Testis (tissue), 3 donors: Measurements from ENCODE around the gene SYTL2. TPM values are rescaled to one million over a fixed set of nuclear protein-coding genes. Genes with fewer than 3 reads are reported as not detected.
A peak's percentile ranks its signal among the peaks of the same experiment; 100 is the strongest.

Experiments used
- DNase-seq: peaks from one replicate; pipeline ENCODE4 v3.0.0-alpha.2; 2019
- H3K27ac ChIP-seq, 2 donors: fragments of 200-600 bp; sonication (generic); one replicate each; pipeline ENCODE4 v1.5.1; 2019
- H3K27me3 ChIP-seq: fragments of 200-600 bp; sonication (generic); one replicate; pipeline ENCODE4 v1.5.1; 2019
- H3K36me3 ChIP-seq: fragments of 200-600 bp; sonication (generic); one replicate; pipeline ENCODE4 v1.5.1; 2017; ENCODE audit warnings: low read depth; ENCODE audit errors: missing control alignments
- H3K4me1 ChIP-seq: fragments of 200-600 bp; sonication (generic); one replicate; pipeline ENCODE4 v1.5.1; 2019
- H3K4me3 ChIP-seq, 2 donors: fragments of 200-600 bp; sonication (generic); one replicate each; pipeline ENCODE4 v1.5.1; 2017 to 2019
- H3K9me3 ChIP-seq: fragments of 200-600 bp; sonication (generic); one replicate; pipeline ENCODE4 v1.5.1; 2017
- POLR2A ChIP-seq: fragments of 450-650 bp; IDR thresholded peaks from one replicate; pipeline ENCODE4 v1.6.1; 2017; ENCODE audit warnings: antibody characterized with exemption, mild to moderate bottlenecking, moderate library complexity
- WGBS, 2 donors: methylation state at CpG; one replicate each; pipeline ENCODE4 v1.1.5; 2018; 5-methylcytosine and 5-hydroxymethylcytosine counted together
- intact Hi-C: fragments of 100-400 bp; cut with DNase I; formaldehyde crosslinking; loops from one replicate; pipeline ENCODE4 v1.15.1; 2023; ENCODE audit warnings: low total_unique reads
- polyA plus RNA-seq: library from polyadenylated mRNA; stranded (reverse); fragments of 350-450 nt; fragmentation: Illumina TruSeq; extraction: RNeasy Lipid Tissue Mini Kit (QIAGEN cat#74804); gene quantifications from one replicate; pipeline ENCODE4 v1.2.3, GENCODE V29; 2014; ENCODE audit warnings: low read depth, low replicate concordance; ENCODE audit not compliant: insufficient read depth
- total RNA-seq, 2 donors: library from RNA; depleted of rRNA; stranded (reverse); fragments of >200 nt; gene quantifications; one replicate each; pipeline ENCODE4 v1.2.3, GENCODE V29; 2016
- TF ChIP-seq, protein P1 (sequence below), 3 experiments: fragments of 450-650 bp in 2 of 3; fragments of 200-600 bp in 1 of 3; sonication (generic) in 1 of 3; IDR thresholded peaks; one replicate each; pipeline ENCODE4 v1.5.1; 2016 to 2019; ENCODE audit warnings: antibody characterized with exemption in 3 of 3, mild to moderate bottlenecking in 2 of 3, moderate library complexity in 1 of 3

SYTL2 gene
- total and polyA plus RNA-seq, 3 donors from 2014 or later: 12.3 to 16.9 (median 14.4) TPM

DNA sequence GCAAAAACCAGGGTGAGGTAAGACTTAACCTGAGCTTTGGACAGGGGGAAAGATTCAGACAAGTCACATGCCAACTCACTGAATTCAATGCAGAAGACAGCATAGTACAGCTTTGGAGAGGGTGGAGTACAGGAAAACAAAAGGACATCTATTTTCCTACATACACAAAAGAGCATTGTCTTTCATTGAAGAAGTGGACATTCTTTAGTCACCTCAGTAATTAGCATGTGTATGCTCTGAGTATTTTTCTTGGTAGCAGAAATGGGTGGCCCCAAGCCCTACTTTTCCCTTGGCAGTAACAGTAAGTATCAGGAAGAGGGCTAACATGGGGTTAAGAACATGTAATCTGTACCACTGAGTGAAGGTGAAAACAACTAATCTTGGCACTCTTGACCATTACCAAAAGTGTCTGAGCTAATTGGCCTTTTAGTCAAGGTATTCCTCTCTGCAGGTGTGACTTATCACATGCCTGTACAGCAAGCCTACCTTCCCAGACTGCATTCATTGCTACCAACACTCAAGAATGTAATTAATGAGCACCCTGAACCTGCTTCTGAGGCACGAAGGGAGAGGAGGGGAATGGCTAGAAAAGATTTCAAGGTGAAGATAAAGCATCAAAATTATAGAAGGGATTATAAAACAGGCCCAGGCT, 33.9 kb downstream of the SYTL2 start:
- Histone ChIP-seq H3K4me3 (no peak overlapping the region), H3K36me3 (no peaks in the 10 kb centered on the region), H3K4me1 (peaks cover 9% of the 10 kb centered on the region), H3K27ac (no peak overlapping the region), H3K27me3 (no peaks in the 10 kb centered on the region), H3K9me3 (no peaks in the 10 kb centered on the region)
- TF ChIP-seq, protein P1, sequence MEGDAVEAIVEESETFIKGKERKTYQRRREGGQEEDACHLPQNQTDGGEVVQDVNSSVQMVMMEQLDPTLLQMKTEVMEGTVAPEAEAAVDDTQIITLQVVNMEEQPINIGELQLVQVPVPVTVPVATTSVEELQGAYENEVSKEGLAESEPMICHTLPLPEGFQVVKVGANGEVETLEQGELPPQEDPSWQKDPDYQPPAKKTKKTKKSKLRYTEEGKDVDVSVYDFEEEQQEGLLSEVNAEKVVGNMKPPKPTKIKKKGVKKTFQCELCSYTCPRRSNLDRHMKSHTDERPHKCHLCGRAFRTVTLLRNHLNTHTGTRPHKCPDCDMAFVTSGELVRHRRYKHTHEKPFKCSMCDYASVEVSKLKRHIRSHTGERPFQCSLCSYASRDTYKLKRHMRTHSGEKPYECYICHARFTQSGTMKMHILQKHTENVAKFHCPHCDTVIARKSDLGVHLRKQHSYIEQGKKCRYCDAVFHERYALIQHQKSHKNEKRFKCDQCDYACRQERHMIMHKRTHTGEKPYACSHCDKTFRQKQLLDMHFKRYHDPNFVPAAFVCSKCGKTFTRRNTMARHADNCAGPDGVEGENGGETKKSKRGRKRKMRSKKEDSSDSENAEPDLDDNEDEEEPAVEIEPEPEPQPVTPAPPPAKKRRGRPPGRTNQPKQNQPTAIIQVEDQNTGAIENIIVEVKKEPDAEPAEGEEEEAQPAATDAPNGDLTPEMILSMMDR (IDR thresholded peaks at IDR 0.05): no peak
- WGBS, 2 donors: 63 to 75% methylated on average over 1 of the region's 1 CpG
- DNase-seq: no peak
- intact Hi-C loops: no loop called here

DNA sequence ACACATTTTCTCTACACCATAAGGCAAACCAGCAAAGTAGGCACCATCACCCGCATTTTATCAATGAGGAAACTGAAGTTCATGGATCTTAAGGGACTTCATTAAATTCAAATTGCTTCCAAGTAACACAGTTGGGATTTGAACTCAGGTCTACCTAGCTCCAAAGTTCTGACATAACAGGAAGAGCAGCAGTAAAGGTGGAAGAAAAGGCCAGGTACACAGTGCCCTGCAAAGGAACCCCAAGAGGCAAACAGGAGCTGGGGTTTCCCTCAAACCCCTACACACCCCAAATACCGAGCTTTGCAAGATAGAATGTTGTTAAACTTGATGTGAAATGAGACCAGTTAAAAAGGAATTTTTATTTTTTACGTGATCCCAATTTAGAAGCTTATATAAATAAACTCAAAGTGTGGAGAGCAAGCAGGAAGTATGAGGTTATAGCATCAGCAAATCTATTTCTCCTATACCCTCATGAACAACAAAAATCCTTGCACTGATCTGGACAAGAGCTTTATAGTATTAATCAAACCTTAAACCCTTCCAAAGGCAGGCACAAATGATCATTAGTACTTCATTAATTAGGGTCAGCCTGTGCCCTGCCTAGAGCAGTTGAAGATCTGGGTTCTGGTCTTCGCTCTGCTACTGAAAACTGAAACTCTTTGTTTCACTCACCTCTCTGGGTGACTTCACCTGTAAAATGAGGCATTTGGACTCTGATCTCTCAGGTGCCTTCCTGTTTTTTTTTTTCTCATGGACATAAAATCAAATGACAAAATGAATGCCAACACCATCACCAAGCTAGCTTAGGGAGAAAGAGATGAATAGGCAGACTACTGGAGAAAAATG, 36.5 kb downstream of the SYTL2 start:
- intact Hi-C loops: no loop called here
- no peak overlapping the region for H3K27ac ChIP-seq
- WGBS, 2 donors: 80 to 82% methylated on average over 4 of the region's 4 CpGs

DNA sequence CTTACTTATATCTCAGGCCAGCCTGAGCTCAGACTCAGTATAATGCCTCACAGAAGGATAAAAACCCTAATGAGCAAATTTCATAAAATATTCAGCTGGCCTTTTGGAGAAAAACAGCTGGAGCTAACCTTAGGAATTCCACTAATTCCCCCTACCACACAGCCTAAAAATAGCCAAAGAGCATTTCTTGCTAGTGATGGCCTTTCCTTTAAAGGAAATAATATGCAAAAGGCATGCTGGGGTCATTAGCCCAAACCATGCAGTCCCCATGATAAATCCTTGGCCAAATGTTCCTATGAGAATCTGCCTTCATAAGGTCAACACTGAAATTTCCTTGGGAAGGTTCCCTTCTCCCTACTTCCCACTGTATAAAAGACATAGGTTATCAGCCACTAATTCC, 38.2 kb downstream of the SYTL2 start:
- Histone ChIP-seq H3K27me3 (no peaks in the 10 kb centered on the region), H3K4me3 (no peak overlapping the region), H3K4me1 (peaks cover 9% of the 10 kb centered on the region), H3K36me3 (no peaks in the 10 kb centered on the region), H3K27ac (peak overlapping the region; percentile 5 to 78), H3K9me3 (no peaks in the 10 kb centered on the region)
- TF ChIP-seq, protein P1 (IDR thresholded peaks at IDR 0.05): no peak
- TF ChIP-seq POLR2A: no peak
- DNase-seq: no peak
- intact Hi-C loops: no loop called here

More for the DNA sequence above, 36.5 kb downstream of the SYTL2 start:
- Histone ChIP-seq H3K36me3 (no peaks in the 10 kb centered on the region), H3K4me1 (peaks cover 9% of the 10 kb centered on the region), H3K27me3 (no peaks in the 10 kb centered on the region), H3K9me3 (no peaks in the 10 kb centered on the region), H3K4me3 (no peak overlapping the region)
- no peak for DNase-seq
- TF ChIP-seq POLR2A: no peak
- TF ChIP-seq, protein P1 (IDR thresholded peaks at IDR 0.05): no peak

DNA sequence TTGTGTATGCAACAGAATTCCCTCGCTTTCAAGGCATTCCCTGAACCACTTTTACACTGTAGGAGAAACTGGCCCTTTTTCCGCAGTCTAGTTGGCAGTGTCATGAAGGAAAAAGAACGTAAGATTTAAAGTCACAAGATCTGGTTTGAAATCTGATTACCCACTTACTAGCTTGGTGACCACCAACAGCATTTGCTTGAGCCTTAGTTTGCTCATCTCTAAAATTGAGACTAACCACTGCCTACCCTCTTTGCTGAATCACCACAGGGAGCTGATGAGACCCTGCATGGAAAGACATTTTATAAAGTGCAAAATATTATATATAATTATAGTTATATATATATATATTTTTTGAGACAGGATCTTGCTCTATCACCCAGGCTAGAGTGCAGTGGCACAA, 39.4 kb downstream of the SYTL2 start:
- H3K36me3 ChIP-seq: no peaks in the 10 kb centered on the region
- DNase-seq: no peak
- WGBS, 2 donors: 86 to 94% methylated on average over 3 of the region's 3 CpGs
- no peak overlapping the region for H3K27ac ChIP-seq
- H3K4me1 ChIP-seq: peaks cover 9% of the 10 kb centered on the region
- TF ChIP-seq POLR2A: no peak
- TF ChIP-seq, protein P1 (IDR thresholded peaks at IDR 0.05): no peak
- no peaks in the 10 kb centered on the region for H3K27me3 ChIP-seq
- no peaks in the 10 kb centered on the region for H3K9me3 ChIP-seq
- intact Hi-C loops: no loop called here
- H3K4me3 ChIP-seq: no peak overlapping the region
